Uterus (tissue), 2 donors: ENCODE data around the gene ZNF362.

ENCODE experiments used
- CTCF ChIP-seq, 4 experiments: fragments of 200-600 bp in 2 of 4; fragments of 450-650 bp in 2 of 4; sonication (generic) in 2 of 4; IDR thresholded peaks; one replicate each; pipeline ENCODE4 v1.5.1; 2016 to 2019; ENCODE audit warnings: antibody characterized with exemption in 4 of 4, mild to moderate bottlenecking in 2 of 4, moderate library complexity in 1 of 4
- POLR2A ChIP-seq, 2 donors: fragments of 450-650 bp; IDR thresholded peaks; one replicate each; pipeline ENCODE4 v1.6.1; 2016; ENCODE audit warnings: antibody characterized with exemption in 2 of 2, mild to moderate bottlenecking in 1 of 2, moderate library complexity in 1 of 2

DNA sequence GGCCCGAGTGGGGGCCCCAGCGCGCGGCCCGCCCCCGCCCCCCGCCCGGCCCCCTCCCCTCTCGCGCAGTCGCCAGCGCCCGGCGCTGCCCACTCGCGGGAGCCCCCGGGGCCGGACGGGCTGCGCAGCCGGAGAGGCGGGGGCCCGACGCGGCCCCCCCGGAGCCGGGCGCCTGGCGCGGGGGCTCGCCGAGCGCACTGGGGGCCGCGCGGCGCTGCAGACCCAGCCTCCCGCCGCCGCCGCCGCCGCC lies 146 bp upstream of the ZNF362 start:
- TF ChIP-seq CTCF (IDR thresholded peaks at IDR 0.05), result no peak
- no peak for TF ChIP-seq POLR2A (IDR thresholded peaks at IDR 0.05)
